GM18519 (cell line): Measurements from ENCODE around the gene EXD2.

Experiments
- ATAC-seq: cut with Tn5 transposase; IDR thresholded peaks from one replicate; pipeline ENCODE4 v1.9.1; 2021; ENCODE audit warnings: mild to moderate bottlenecking, moderate library complexity; ENCODE audit not compliant: unreplicated experiment, low FRiP score

The EXD2 gene

GRCh38 chr14:69246331-69246730 lies 55.0 kb downstream of the EXD2 start:
- ATAC-seq, result no peak

DNA sequence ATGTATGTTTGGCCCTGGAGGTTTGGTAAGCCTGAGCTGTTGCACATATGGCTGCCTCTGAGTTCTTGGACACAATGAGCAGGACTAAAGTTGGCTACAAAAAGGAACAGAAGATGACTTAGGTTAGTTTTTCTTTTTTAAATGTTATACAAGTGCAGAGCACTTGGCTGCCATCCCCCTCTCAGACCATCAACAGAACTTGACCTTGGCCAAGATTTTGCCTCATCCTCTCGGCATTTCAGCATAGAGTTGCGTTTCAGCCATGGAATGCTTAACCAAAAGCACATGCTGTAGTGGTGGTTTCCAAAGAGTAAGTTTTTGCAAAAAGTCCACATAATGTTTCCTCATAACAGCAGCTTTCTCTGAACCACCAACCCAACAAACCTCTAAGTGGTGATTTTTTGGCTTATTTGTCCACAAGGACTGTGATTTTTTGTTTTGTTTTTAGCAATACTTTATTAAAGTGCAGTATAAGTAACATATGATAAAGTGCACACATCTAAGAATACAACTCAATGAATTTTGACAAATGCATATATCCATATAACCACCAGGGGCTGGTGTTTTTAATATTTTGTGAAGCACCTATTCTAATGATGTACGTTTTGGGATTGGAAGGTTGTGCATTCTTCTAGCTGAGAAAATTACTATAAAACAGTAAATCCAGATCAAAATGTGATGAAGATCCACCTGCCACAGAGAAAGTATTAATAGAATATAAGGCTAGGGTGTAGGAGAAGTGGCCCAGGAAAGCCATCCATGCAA lies 56.6 kb downstream of the EXD2 start:
- ATAC-seq, result no peak

DNA sequence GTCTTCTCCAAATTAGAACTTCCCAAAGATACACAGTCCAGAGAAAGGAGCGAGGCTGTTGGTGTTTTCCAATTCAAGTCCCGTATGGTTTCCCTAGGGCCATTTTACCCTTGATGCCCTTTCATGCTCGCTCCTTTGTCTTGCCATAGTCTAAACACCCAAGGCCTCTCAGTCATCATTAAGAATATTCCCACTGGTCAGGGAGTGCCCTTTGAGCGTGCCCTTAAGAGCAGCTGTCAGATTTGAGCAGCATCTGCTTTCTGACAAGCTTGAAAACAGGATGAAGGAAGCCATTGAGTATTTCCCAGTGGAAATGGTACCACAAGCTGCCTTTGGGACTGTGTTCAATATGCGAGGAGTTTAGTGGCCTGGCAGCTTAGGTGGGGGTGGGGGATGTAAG lies 58.3 kb downstream of the EXD2 start:
- no peak for ATAC-seq

- ATAC-seq, result no peak
Measured at GRCh38 chr14:69252851-69253250, 61.6 kb downstream of the EXD2 start.

- ATAC-seq, result no peak
Measured at GRCh38 chr14:69259168-69259526, 67.8 kb downstream of the EXD2 start.

DNA sequence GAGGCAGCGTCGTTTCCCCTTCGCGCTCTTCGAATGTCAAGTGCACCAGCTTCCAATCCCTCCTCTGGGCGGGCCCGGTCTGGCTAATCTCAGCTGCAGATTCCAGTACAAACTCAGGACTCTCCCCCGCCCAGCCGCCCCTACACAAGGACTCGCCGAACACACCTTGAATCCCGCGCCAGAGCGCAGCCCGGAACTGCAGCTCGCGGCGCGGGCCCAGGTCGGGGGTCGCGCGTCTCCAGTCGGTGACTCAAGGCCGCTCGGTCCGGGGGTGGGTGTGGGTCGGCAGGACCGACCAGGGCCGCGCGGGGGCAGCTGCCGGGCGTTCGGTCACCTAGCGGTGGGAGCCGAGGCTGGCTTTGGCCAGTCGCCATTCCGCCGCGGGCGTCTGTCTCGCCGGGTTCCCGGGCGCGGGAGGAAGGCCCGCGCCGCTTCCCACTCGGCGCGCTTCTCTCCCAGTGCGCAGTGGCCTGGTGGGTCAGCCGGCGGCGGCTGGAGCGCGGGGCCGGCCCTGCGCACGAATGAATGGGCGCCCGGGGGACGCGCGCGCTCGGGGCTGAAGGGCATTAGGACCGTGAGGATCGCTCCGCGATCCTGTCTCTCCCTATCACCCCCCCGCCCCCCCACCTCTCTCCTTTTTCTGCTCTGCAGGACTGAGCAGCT lies 68.4 kb downstream of the EXD2 start, which contains the start of gene GALNT16:
GALNT16 (plus strand) TSS at position 632 of the 663 bp plus-strand sequence. CDS start 133 bp downstream, outside the sequence.
- no peak for ATAC-seq

DNA sequence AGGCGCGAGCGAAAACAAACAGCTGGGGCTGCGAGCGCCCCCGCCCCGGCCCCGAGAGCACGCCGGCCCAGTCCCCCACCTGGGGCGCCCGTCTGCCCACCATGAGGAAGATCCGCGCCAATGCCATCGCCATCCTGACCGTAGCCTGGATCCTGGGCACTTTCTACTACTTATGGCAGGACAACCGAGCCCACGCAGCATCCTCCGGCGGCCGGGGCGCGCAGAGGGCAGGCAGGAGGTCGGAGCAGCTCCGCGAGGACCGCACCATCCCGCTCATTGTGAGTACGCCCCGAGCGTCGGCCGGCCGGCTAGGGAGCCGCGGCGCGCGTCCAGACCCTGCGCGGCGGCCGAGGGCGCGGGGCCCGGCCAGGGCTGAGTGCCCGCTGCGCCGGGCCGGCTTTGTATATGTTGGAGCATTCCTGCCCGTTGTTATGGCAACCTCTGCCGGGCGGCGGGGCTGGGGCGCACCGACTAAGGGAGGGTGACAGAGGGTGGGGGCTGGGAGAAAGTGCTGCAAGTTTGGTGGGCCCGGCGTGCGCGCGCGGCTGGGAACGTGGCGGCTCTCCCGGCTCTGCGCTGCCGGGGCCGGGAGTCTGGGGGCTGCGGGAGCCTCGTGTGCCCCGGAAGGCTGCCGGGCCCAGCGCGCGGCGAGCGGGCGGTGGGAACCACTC lies 69.0 kb downstream of the EXD2 start:
- ATAC-seq, result no peak

DNA sequence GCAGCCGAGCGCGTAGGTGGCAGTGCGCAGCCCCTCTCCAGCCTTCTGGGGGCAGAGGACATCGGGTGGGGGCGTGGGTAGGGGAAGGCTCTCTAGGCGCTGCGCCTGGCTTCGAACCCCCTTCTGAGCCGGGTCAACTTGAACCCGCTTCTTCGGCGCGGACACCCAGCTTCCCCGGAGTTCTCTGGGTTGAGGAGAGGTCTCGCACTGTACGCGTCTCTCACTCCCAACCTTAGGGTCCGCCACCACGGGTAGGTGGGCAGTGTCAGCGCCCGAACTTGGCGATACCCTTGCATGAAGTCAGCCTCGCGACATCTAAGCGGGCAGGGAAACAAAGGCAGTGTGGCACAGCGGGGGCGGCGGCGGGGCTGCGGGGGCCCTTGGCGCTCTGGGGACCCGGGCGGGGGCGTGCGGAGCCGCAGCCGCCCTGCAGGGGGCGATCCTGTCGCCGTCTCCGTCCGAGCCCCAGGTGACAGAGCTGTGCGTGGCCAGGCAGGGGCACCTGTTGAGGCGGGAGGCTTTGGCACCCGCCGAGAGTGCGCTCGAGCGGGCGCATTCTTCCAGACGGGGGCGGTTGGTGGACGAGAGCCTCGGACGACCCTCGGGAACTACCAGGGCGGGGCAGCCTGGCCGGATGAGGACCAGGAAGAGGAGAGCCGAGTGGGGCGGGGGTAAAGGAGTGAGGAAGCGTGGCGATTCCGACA lies 69.7 kb downstream of the EXD2 start:
- ATAC-seq, result no peak

- ATAC-seq, result no peak
Measured at GRCh38 chr14:69261761-69262331, 70.5 kb downstream of the EXD2 start.

- ATAC-seq, result no peak
Measured at GRCh38 chr14:69262516-69262915, 71.2 kb downstream of the EXD2 start.

DNA sequence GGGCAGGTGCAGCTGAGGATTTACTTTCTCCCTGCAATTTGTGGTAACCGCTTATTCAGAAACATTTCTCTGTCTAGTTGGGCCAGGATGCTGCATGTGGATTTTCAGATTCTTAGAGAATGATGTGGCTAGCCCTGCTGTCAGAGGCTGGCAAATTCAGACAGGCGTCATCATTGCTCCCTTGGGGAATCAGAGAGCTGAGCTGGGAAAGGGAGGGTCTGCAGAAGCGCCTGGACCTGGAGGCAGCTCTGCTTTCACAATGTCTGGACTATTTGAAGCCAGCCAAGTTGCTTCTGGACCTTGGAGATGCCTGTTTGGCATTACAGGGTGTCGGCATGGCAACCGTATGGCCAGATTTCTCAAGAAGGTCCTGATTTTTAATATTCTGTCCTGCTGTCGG lies 72.1 kb downstream of the EXD2 start:
- ATAC-seq, result no peak

DNA sequence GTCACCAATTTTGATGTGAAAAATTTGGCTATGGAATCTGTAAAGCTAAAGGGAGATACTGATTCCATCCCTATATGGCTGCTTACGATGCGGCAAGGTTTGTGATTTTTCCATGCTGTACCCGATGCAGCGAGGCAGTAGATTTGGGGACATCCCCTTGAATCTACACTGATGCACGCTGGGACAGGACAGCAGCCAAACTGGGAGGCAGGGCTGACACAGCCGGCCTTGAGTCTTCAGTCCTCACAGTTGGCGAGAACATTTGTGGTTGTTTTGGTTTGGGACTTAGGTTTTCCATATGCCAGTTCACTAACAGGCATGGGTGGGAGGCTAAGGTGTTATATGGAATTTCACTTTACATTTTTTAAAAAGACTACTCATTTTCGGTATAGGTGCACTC lies 72.5 kb downstream of the EXD2 start:
- ATAC-seq, result no peak

- ATAC-seq, result no peak
Measured at GRCh38 chr14:69266572-69267345, 75.5 kb downstream of the EXD2 start.

- no peak for ATAC-seq
Measured at GRCh38 chr14:69267492-69267891, 76.2 kb downstream of the EXD2 start.

DNA sequence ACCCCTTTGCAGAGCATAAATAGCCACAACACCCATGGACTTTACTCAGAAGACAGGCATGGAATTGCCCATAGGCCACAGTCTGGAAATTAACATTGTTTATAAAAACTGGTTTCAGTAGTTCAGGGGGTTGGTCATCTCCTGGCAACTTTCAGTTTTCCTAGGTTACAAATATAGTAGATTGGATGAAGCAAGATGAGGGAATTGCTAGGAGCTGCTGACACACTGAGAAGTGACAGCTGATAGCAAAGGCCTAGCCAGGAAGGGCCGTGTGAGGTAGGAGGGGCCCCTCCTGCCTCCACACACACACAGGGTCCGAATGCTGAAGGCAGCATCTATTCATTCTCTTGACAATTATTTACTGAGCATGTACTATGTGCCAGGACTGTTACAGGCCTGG lies 76.9 kb downstream of the EXD2 start:
- no peak for ATAC-seq

DNA sequence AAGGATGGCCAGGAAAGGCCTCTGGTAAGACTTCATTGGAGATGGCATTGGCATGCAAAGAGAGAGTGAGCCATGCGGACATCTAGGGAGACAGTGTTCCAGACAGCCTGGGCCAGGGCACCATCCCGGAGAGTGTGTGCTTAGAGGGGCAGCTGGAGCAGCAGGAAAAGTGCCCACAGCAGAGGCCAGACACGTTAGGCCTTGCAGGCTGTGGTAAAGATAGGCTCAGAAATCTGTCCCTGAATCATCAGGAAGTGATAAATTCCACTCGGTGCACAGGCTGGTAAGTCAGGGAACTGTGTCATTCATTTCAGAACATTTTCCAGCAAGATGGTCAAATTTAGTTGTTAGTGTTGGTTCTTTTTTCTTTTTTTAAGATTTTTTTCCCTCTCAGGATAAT lies 77.5 kb downstream of the EXD2 start:
- no peak for ATAC-seq

DNA sequence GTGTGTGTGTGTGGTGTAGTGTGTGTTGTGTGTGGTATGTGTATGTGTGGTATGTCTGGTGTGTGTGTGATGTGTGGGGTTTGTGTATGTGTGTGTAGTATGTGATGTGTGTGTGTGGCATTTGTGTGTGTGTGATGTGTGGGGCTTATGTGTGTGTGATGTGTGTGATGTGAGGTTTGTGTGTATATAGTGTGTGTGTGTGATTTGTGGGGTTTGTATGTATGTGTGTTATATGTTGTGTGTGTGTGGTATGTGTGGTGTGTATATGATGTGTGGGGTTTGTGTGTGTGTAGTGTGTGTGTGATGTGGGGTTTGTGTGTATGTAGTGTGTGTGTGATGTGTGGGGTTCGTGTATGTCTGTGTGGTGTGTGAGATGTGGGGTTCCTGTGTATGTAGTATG lies 78.1 kb downstream of the EXD2 start:
- no peak for ATAC-seq

- no peak for ATAC-seq
Measured at GRCh38 chr14:69270097-69270496, 78.8 kb downstream of the EXD2 start.

- no peak for ATAC-seq
Measured at GRCh38 chr14:69270795-69271708, 79.8 kb downstream of the EXD2 start.
